Stomach (tissue), 4 donors: ENCODE data around the gene RELB.

Experiments
- CTCF ChIP-seq, 7 experiments: fragments of 450-650 bp in 4 of 7; fragments of 200-600 bp in 3 of 7; sonication (generic) in 3 of 7; IDR thresholded peaks; one replicate each; pipeline ENCODE4 v1.5.1; 2016 to 2019; ENCODE audit warnings: antibody characterized with exemption in 7 of 7, control low read depth in 2 of 7, mild to moderate bottlenecking in 1 of 7
- EP300 ChIP-seq: sonication (generic); formaldehyde crosslinking; IDR thresholded peaks from one replicate; pipeline ENCODE4 v1.6.1; 2017; ENCODE audit warnings: antibody characterized with exemption
- POLR2A ChIP-seq, 4 donors: fragments of 450-650 bp; IDR thresholded peaks; one replicate each; pipeline ENCODE4 v1.6.1; 2016; ENCODE audit warnings: antibody characterized with exemption in 4 of 4, control low read depth in 2 of 4, mild to moderate bottlenecking in 1 of 4, moderate library complexity in 1 of 4

GRCh38 chr19:45057444-45057843, 56.2 kb downstream of the RELB start:
- TF ChIP-seq CTCF (IDR thresholded peaks at IDR 0.05) (no peak), EP300 (no peak), POLR2A (IDR thresholded peaks at IDR 0.05) (no peak)
